Measurements from ENCODE around the gene EOLA2. TPM values are rescaled to one million over a fixed set of nuclear protein-coding genes. Genes with fewer than 3 reads are reported as not detected.
A peak's percentile ranks its signal among the peaks of the same experiment; 100 is the strongest.
"Not testable (repeated sequence)": the region's sequence is repeated elsewhere in the genome, so short reads cannot be mapped to it uniquely, and the experiment has no call there.

EOLA2 gene
- total and polyA plus RNA-seq, 2 donors (not counting 3 experiments of a cell fraction or from before 2014, with no cell fraction given) = 24.3 to 33.0 TPM

DNA sequence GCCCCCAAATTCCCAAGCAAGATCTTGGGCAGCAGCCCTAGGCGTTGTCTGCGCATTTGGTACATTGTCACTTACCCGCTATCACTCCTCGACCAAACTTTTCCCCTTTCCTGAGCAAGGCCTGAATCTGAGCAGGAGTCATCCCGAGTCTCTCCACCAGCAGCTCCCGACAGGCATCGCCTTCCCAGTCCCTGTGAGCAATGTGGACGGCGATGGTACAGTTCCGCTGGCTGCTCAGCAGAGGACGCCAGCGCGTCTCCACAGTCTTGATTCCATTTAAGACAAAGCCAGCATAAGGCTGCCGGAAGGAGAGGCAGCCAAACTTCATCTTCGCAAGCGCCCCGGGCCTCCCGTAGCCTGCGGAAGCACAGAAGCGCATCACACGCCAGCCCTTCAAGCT is 4.7 kb downstream of the EOLA2 start:
- H4K20me1 ChIP-seq (replicated peaks; ENCODE audit: control insufficient read depth, extremely low read depth, insufficient read depth, low read length); H3K4me1 ChIP-seq (ENCODE audit: control insufficient read depth, extremely low read depth, insufficient read depth, low read length); CTCF ChIA-PET; H3K9ac ChIP-seq (replicated peaks; ENCODE audit: extremely low read depth, insufficient read depth, low read length); H3K9me1 ChIP-seq (replicated peaks; ENCODE audit: control insufficient read depth, extremely low read depth, insufficient read depth, low read length); H3K79me2 ChIP-seq (ENCODE audit: control insufficient read depth, insufficient read depth, low read length); DNase-seq (ENCODE audit: low read depth, low spot score); H3K27me3 ChIP-seq (ENCODE audit: control insufficient read depth in 2 of 2, insufficient read depth in 2 of 2, low read length in 2 of 2); H3K4me2 ChIP-seq (ENCODE audit: insufficient read depth, low read length); BruUV-seq (replicated peaks); POLR2A ChIA-PET; H3K4me3 ChIP-seq (replicated peaks in 1 of 3; ENCODE audit: insufficient read depth in 1 of 3, low read depth in 1 of 3, low read length in 3 of 3); H2AFZ ChIP-seq (ENCODE audit: low read depth, low read length); dilution Hi-C loops (cut with MboI; ENCODE audit: extremely low pct_ligation_motif_present, low sequenced_read_pairs); H3K36me3 ChIP-seq (ENCODE audit: control insufficient read depth in 2 of 2, extremely low read depth in 1 of 2, insufficient read depth in 2 of 2, low read length in 2 of 2); H3K27ac ChIP-seq (ENCODE audit: insufficient read depth, low read depth, low read length); H3K9me3 ChIP-seq (replicated peaks; ENCODE audit: control insufficient read depth, insufficient read depth, low read length): not testable (repeated sequence)
- peak; percentile 96 for FAIRE-seq
- intact Hi-C loops (cut with micrococcal nuclease) = loop anchor here (10.0 kb wide), 1 partner anchor 429 kb away; the partner anchor contains the start of gene IDS

DNA sequence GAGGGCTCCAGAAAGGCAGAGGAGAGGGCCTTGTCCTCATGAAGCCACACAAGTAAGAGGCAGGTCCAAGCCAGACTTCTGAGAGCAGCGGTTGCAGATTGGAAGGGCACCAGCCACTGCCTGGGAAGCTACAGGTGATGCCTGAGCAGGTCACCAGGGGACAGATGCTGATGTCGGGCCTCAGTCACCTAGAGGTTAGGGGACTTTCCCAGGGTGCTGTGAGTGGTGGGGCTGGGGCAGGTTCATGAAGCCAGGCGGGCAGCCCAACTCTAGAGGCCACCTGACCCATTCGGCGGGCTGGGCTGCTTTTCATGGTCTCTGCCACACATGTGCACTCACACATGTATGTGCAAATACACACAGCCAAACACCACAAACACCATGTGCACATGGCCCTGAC is 5.3 kb downstream of the EOLA2 start:
- dilution Hi-C loops (cut with MboI; ENCODE audit: extremely low pct_ligation_motif_present, low sequenced_read_pairs); H3K27ac ChIP-seq (ENCODE audit: insufficient read depth, low read depth, low read length); H3K4me2 ChIP-seq (ENCODE audit: insufficient read depth, low read length); H3K27me3 ChIP-seq (ENCODE audit: control insufficient read depth in 2 of 2, insufficient read depth in 2 of 2, low read length in 2 of 2); BruUV-seq (replicated peaks); H3K9me1 ChIP-seq (replicated peaks; ENCODE audit: control insufficient read depth, extremely low read depth, insufficient read depth, low read length); DNase-seq (ENCODE audit: low read depth, low spot score); H2AFZ ChIP-seq (ENCODE audit: low read depth, low read length); H3K79me2 ChIP-seq (ENCODE audit: control insufficient read depth, insufficient read depth, low read length); H4K20me1 ChIP-seq (replicated peaks; ENCODE audit: control insufficient read depth, extremely low read depth, insufficient read depth, low read length); H3K4me3 ChIP-seq (replicated peaks in 1 of 3; ENCODE audit: insufficient read depth in 1 of 3, low read depth in 1 of 3, low read length in 3 of 3); H3K9me3 ChIP-seq (replicated peaks; ENCODE audit: control insufficient read depth, insufficient read depth, low read length); FAIRE-seq; H3K36me3 ChIP-seq (ENCODE audit: control insufficient read depth in 2 of 2, extremely low read depth in 1 of 2, insufficient read depth in 2 of 2, low read length in 2 of 2); POLR2A ChIA-PET; H3K9ac ChIP-seq (replicated peaks; ENCODE audit: extremely low read depth, insufficient read depth, low read length); H3K4me1 ChIP-seq (ENCODE audit: control insufficient read depth, extremely low read depth, insufficient read depth, low read length); CTCF ChIA-PET: not testable (repeated sequence)
- intact Hi-C loops (cut with micrococcal nuclease) = loop anchor here (10.0 kb wide), 1 partner anchor 428 kb away; the partner anchor contains the start of gene IDS

DNA sequence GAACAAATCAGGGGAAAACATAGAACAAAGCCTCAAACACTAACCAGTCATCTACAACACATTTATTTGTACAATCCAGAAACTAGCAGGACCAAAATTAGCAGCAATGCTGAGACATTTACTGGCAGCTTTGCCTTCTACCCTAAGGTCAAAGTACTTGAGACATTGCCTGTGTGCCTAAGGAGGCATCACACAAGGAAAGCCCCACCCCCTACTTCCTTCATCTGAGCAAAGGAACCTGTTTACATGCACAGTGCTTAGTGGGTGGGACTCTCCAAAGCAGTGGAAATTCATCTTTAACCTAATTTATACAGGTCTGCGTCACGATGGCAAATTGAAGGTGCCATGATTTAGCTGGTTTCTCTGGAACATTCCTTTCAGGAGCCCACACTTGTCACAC is 6.1 kb downstream of the EOLA2 start:
- FAIRE-seq = peak; percentile 43
- DNase-seq (ENCODE audit: low read depth, low spot score); H3K9me3 ChIP-seq (replicated peaks; ENCODE audit: control insufficient read depth, insufficient read depth, low read length); H4K20me1 ChIP-seq (replicated peaks; ENCODE audit: control insufficient read depth, extremely low read depth, insufficient read depth, low read length); H3K9me1 ChIP-seq (replicated peaks; ENCODE audit: control insufficient read depth, extremely low read depth, insufficient read depth, low read length); H3K36me3 ChIP-seq (ENCODE audit: control insufficient read depth in 2 of 2, extremely low read depth in 1 of 2, insufficient read depth in 2 of 2, low read length in 2 of 2); H3K4me1 ChIP-seq (ENCODE audit: control insufficient read depth, extremely low read depth, insufficient read depth, low read length); H3K79me2 ChIP-seq (ENCODE audit: control insufficient read depth, insufficient read depth, low read length); H3K27me3 ChIP-seq (ENCODE audit: control insufficient read depth in 2 of 2, insufficient read depth in 2 of 2, low read length in 2 of 2); H2AFZ ChIP-seq (ENCODE audit: low read depth, low read length); H3K4me2 ChIP-seq (ENCODE audit: insufficient read depth, low read length); dilution Hi-C loops (cut with MboI; ENCODE audit: extremely low pct_ligation_motif_present, low sequenced_read_pairs); H3K4me3 ChIP-seq (replicated peaks in 1 of 3; ENCODE audit: insufficient read depth in 1 of 3, low read depth in 1 of 3, low read length in 3 of 3); POLR2A ChIA-PET; H3K27ac ChIP-seq (ENCODE audit: insufficient read depth, low read depth, low read length); H3K9ac ChIP-seq (replicated peaks; ENCODE audit: extremely low read depth, insufficient read depth, low read length); BruUV-seq (replicated peaks); CTCF ChIA-PET: not testable (repeated sequence)
- intact Hi-C loops (cut with micrococcal nuclease) = loop anchor here (10.0 kb wide), 1 partner anchor 427 kb away; the partner anchor contains the start of gene IDS

DNA sequence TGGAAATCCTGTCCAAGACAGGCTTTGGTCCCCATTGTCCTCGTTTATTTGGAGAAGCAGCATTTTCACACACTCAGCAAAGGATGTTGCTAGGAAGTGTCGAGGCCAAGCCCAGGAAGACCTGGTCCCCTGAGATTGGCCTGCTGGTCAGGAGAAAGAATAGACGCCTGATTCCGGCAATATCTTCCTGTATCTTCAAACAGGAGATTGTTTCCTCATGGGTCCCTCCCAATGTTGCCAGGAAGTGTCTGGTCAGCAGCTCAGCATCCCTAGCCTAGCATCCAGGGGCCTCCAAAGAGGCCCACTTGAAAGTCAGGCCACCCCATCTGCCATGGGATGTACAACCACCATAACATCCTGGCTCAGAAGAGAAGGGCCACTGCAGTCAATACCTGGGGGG is 6.9 kb downstream of the EOLA2 start:
- H3K27ac ChIP-seq (ENCODE audit: insufficient read depth, low read depth, low read length); dilution Hi-C loops (cut with MboI; ENCODE audit: extremely low pct_ligation_motif_present, low sequenced_read_pairs); H3K79me2 ChIP-seq (ENCODE audit: control insufficient read depth, insufficient read depth, low read length); H3K27me3 ChIP-seq (ENCODE audit: control insufficient read depth in 2 of 2, insufficient read depth in 2 of 2, low read length in 2 of 2); POLR2A ChIA-PET; H3K9me3 ChIP-seq (replicated peaks; ENCODE audit: control insufficient read depth, insufficient read depth, low read length); H3K9ac ChIP-seq (replicated peaks; ENCODE audit: extremely low read depth, insufficient read depth, low read length); DNase-seq (ENCODE audit: low read depth, low spot score); BruUV-seq (replicated peaks); H3K4me3 ChIP-seq (replicated peaks in 1 of 3; ENCODE audit: insufficient read depth in 1 of 3, low read depth in 1 of 3, low read length in 3 of 3); H3K9me1 ChIP-seq (replicated peaks; ENCODE audit: control insufficient read depth, extremely low read depth, insufficient read depth, low read length); H3K4me1 ChIP-seq (ENCODE audit: control insufficient read depth, extremely low read depth, insufficient read depth, low read length); H2AFZ ChIP-seq (ENCODE audit: low read depth, low read length); H4K20me1 ChIP-seq (replicated peaks; ENCODE audit: control insufficient read depth, extremely low read depth, insufficient read depth, low read length); CTCF ChIA-PET; H3K36me3 ChIP-seq (ENCODE audit: control insufficient read depth in 2 of 2, extremely low read depth in 1 of 2, insufficient read depth in 2 of 2, low read length in 2 of 2); H3K4me2 ChIP-seq (ENCODE audit: insufficient read depth, low read length): not testable (repeated sequence)
- peak; percentile 82 for FAIRE-seq
- intact Hi-C loops (cut with micrococcal nuclease) = loop anchor here (10.0 kb wide), 1 partner anchor 427 kb away; the partner anchor contains the start of gene IDS
